K562 (cell line): ENCODE results near the gene JADE2. TPM values are rescaled to one million over a fixed set of nuclear protein-coding genes. Genes with fewer than 3 reads are reported as not detected.

ENCODE experiments used
- ASH1L ChIP-seq: fragments of 450-650 bp; IDR thresholded peaks from 2 replicates; pipeline ENCODE4 v1.6.1; 2018; ENCODE audit warnings: borderline replicate concordance, mild to moderate bottlenecking, low read depth; ENCODE audit not compliant: partially characterized antibody
- CGGBP1 ChIP-seq: fragments of 250-450 bp; sonication (Bioruptor Pico); IDR thresholded peaks from 2 replicates; pipeline ENCODE4 v1.9.0; 2021; ENCODE audit warnings: mild to moderate bottlenecking
- ILF3 ChIP-seq: fragments of 450-650 bp; IDR thresholded peaks from 2 replicates; pipeline ENCODE4 v1.6.1; 2018; ENCODE audit warnings: antibody characterized with exemption, mild to moderate bottlenecking, moderate library complexity, borderline replicate concordance
- JUN ChIP-seq, 2 experiments: sonication (generic) in 1 of 2; formaldehyde crosslinking in 1 of 2; IDR thresholded peaks; 2 replicates each; pipeline versions ENCODE4 v1.6.1 to v1.8.0; 2012 to 2022; ENCODE audit warnings: borderline replicate concordance in 2 of 2, mild to moderate bottlenecking in 2 of 2, improper control_type of control experiment in 1 of 2, low read depth in 1 of 2, low read length in 1 of 2, missing genetic modification reagents in 1 of 2
- KLF13 ChIP-seq: fragments of 450-650 bp; IDR thresholded peaks from 2 replicates; pipeline ENCODE4 v1.6.1; 2016; ENCODE audit warnings: missing genetic modification characterization, low read depth, mild to moderate bottlenecking, missing compliant biosample characterization, moderate library complexity, borderline replicate concordance
- MCM2 ChIP-seq: fragments of 450-650 bp; IDR thresholded peaks from 2 replicates; pipeline ENCODE4 v1.6.1; 2017; ENCODE audit warnings: low read depth, mild to moderate bottlenecking
- MYBL2 ChIP-seq, 2 experiments: fragments of 450-650 bp in 1 of 2; sonication (generic) in 1 of 2; formaldehyde crosslinking in 1 of 2; IDR thresholded peaks; 2 replicates each; pipeline versions ENCODE4 v1.6.1 to v1.8.1; 2017 to 2022; ENCODE audit warnings: borderline replicate concordance in 1 of 2, inconsistent platforms in 1 of 2, low read depth in 1 of 2, mild to moderate bottlenecking in 1 of 2, missing genetic modification reagents in 1 of 2, moderate library complexity in 1 of 2
- NFRKB ChIP-seq: fragments of 450-650 bp; IDR thresholded peaks from 2 replicates; pipeline ENCODE4 v1.6.1; 2016; ENCODE audit warnings: low read depth
- RCOR1 ChIP-seq, 2 experiments: IDR thresholded peaks; 2 replicates each; pipeline ENCODE4 v1.6.1; 2012; ENCODE audit warnings: low read depth in 2 of 2, low read length in 2 of 2, borderline replicate concordance in 1 of 2, improper control_type of control experiment in 1 of 2
- SMAD4 ChIP-seq: fragments of 250-450 bp; sonication (Bioruptor Pico); conservative IDR thresholded peaks from 2 replicates; pipeline ENCODE4 v1.8.0; 2021; ENCODE audit warnings: inconsistent platforms, mild to moderate bottlenecking, moderate library complexity
- SREBF1 ChIP-seq: fragments of 150-350 bp; IDR thresholded peaks from 2 replicates; pipeline ENCODE4 v1.6.1; 2014; ENCODE audit warnings: antibody characterized with exemption, low read depth, low read length, borderline replicate concordance
- ZFP1 ChIP-seq: fragments of 450-650 bp; formaldehyde crosslinking; IDR thresholded peaks from 2 replicates; pipeline ENCODE4 v1.4.0; 2020; ENCODE audit warnings: mild to moderate bottlenecking, mixed read lengths
- ZNF766 ChIP-seq: fragments of 200-800 bp; sonication (Bioruptor generic); conservative IDR thresholded peaks from 2 replicates; pipeline ENCODE4 v1.6.1; 2016; ENCODE audit warnings: missing genetic modification characterization, missing compliant biosample characterization
- polyA plus RNA-seq, 8 experiments: library from polyadenylated mRNA; depleted of rRNA in 4 of 8; stranded (reverse) in 5 of 8; unstranded in 3 of 8; fragments of >200 nt; fragmentation: Nextera tagmentation in 2 of 8; fragmentation: Illumina TruSeq in 1 of 8; extraction: Ambion mirVana in 2 of 8; extraction: Trizol in 1 of 8; gene quantifications; 2 replicates each; pipeline versions ENCODE4 v1.2.1 to v1.2.3, GENCODE V29; 2011 to 2014; ENCODE audit warnings: inconsistent platforms in 1 of 8, missing spikeins in 1 of 8
- total RNA-seq, 7 experiments: library from RNA; depleted of rRNA in 6 of 7; stranded (reverse); fragments of >200 nt in 6 of 7; fragmentation: Illumina TruSeq in 2 of 7; extraction: Trizol in 2 of 7; gene quantifications; 2 replicates each; pipeline versions ENCODE4 v1.2.1 to v1.2.3, GENCODE V29; 2011 to 2021; ENCODE audit warnings: low replicate concordance in 1 of 7

The JADE2 gene
- total and polyA plus RNA-seq, 9 of the 15 experiments (the other 6 are each of a cell fraction or from before 2014, with no cell fraction given) = 0.50 to 23.3 (median 9.1) TPM

- no peak for TF ChIP-seq ZFP1 (CRISPR knock-in tag)
- peak; percentile 40; the same call in 1 of the 2 replicates for TF ChIP-seq KLF13 (tag)
- TF ChIP-seq CGGBP1 (CRISPR knock-in tag) = no peak
- no peak for TF ChIP-seq ILF3
- TF ChIP-seq SREBF1 = no peak
- no peak for TF ChIP-seq NFRKB
- no peak for TF ChIP-seq MYBL2 (IDR thresholded peaks at IDR 0.05; ENCODE audit: low read depth)
- TF ChIP-seq MYBL2 (CRISPR knock-in tag; IDR thresholded peaks at IDR 0.05; ENCODE audit: borderline replicate concordance) = no peak
- no peak for TF ChIP-seq MCM2
- TF ChIP-seq SMAD4 = peak; percentile 62; the same call in 1 of the 2 replicates
- no peak for TF ChIP-seq ASH1L
- no peak for TF ChIP-seq JUN (IDR thresholded peaks at IDR 0.05; ENCODE audit: borderline replicate concordance, low read depth, low read length)
- no peak for TF ChIP-seq JUN (CRISPR knock-in tag; IDR thresholded peaks at IDR 0.05; ENCODE audit: borderline replicate concordance)
- peak; percentile 44; the same call in 1 of the 2 replicates for TF ChIP-seq ZNF766
- no peak for TF ChIP-seq RCOR1 (IDR thresholded peaks at IDR 0.05; ENCODE audit: borderline replicate concordance in 1 of 2, low read depth in 2 of 2, low read length in 2 of 2)
These were observed 1.1 kb upstream of the JADE2 start (continued) for GRCh38 chr5:134524272-134524825.
